HuH-7 (cell line): ENCODE results near the gene TRAF1.

Source experiments
- DNase-seq: peaks from one replicate; pipeline ENCODE4 v3.0.0; 2011; ENCODE audit warnings: low spot score

TRAF1 gene

GRCh38 chr9:120890320-120891244 lies 36.0 kb downstream of the TRAF1 start:
- no peak for DNase-seq

- no peak for DNase-seq
Measured at GRCh38 chr9:120889606-120890271, 36.9 kb downstream of the TRAF1 start.

GRCh38 chr9:120888626-120889025 lies 38.0 kb downstream of the TRAF1 start:
- DNase-seq = no peak

GRCh38 chr9:120886490-120886967 lies 40.1 kb downstream of the TRAF1 start:
- DNase-seq = no peak

- no peak for DNase-seq
Measured at GRCh38 chr9:120885958-120886357, 40.6 kb downstream of the TRAF1 start.

- no peak for DNase-seq
Measured at GRCh38 chr9:120885457-120885856, 41.1 kb downstream of the TRAF1 start.

- no peak for DNase-seq
Measured at GRCh38 chr9:120883608-120883996, 43.0 kb downstream of the TRAF1 start.

- DNase-seq = no peak
Measured at GRCh38 chr9:120882935-120883607, 43.5 kb downstream of the TRAF1 start.

GRCh38 chr9:120879446-120879845 lies 47.1 kb downstream of the TRAF1 start:
- no peak for DNase-seq

GRCh38 chr9:120878188-120879130 lies 48.1 kb downstream of the TRAF1 start:
- no peak for DNase-seq

- DNase-seq = peak; percentile 76
Measured at GRCh38 chr9:120877276-120878034, 49.1 kb downstream of the TRAF1 start.

GRCh38 chr9:120876842-120877240 lies 49.8 kb downstream of the TRAF1 start, which contains the start of gene PHF19:
TSS of gene PHF19 (minus strand) at chr9:120877188. CDS start at chr9:120874741, 2,447 bp downstream.
- DNase-seq = peak; percentile 69

- DNase-seq = peak; percentile 87
Measured at GRCh38 chr9:120875954-120876841, 50.4 kb downstream of the TRAF1 start.

GRCh38 chr9:120875643-120875953 lies 51.0 kb downstream of the TRAF1 start:
- no peak for DNase-seq

GRCh38 chr9:120875195-120875565 lies 51.4 kb downstream of the TRAF1 start:
- no peak for DNase-seq

GRCh38 chr9:120874226-120875194 lies 52.1 kb downstream of the TRAF1 start:
- no peak for DNase-seq

- DNase-seq = no peak
Measured at GRCh38 chr9:120873512-120873911, 53.1 kb downstream of the TRAF1 start.

GRCh38 chr9:120872791-120873502 lies 53.6 kb downstream of the TRAF1 start:
- DNase-seq = no peak
